ENCODE measurements around the gene TMX1. TPM values are rescaled to one million over a fixed set of nuclear protein-coding genes. Genes with fewer than 3 reads are reported as not detected.

The TMX1 gene
- total RNA-seq (2021; ENCODE audit: unreplicated experiment) = 46.2 TPM
- 21.2 and 23.6 TPM in 2 replicates for polyA plus RNA-seq (2012)
- Bru-seq, nascent RNA = percentile 92 among the genes with signal in this experiment
- BruChase-seq, experiment 1, labeled RNA remaining after a 6-hour chase = percentile 97 among the genes with signal in this experiment
- percentile 95 among the genes with signal in this experiment for BruChase-seq, experiment 2, labeled RNA remaining after a 2-hour chase
- long read RNA-seq, transcript TMX1-201 (8 exons, 3,995 nt) = major isoform, 202 of 213 reads
- long read RNA-seq, partial matches to known transcripts = 5 of 213 reads
- long read RNA-seq, other reads (novel, unspliced or antisense) = 6 of 213 reads

- Histone ChIP-seq H2AFZ (ENCODE audit: low read depth, low read length, poor library complexity, severe bottlenecking) (peak within 1 kb of the TSS; percentile 94), H3K9me2 (ENCODE audit: insufficient read depth) (no peaks in the 10 kb centered on the region), H3K9me3 (ENCODE audit: control insufficient read depth in 1 of 2, insufficient read depth in 1 of 2, low read depth in 1 of 2, low read length in 2 of 2) (no peaks in the 10 kb centered on the region), H3K4me1 (ENCODE audit: control insufficient read depth in 1 of 2, insufficient read depth in 2 of 2, low read length in 2 of 2) (peaks cover 7 to 13% of the 10 kb centered on the region in 2 experiments; a peak in 3 of 4 replicates), H3K27ac (ENCODE audit: low read depth, low read length) (peak within 1 kb of the TSS; percentile 68), H3K9ac (ENCODE audit: low read length) (peak within 1 kb of the TSS; percentile 91), H3K4me3 (replicated peaks in 1 of 2; ENCODE audit: low read depth in 1 of 2, low read length in 2 of 2) (peak within 1 kb of the TSS; percentile 79 to 87), H3K4me2 (ENCODE audit: low read length) (peak within 1 kb of the TSS; percentile 79), H3K36me3 (ENCODE audit: control insufficient read depth in 1 of 2, insufficient read depth in 2 of 2, low read length in 2 of 2) (peaks cover 0 to 3% of the 10 kb centered on the region in 2 experiments; a peak in 1 of 4 replicates), H3K79me2 (ENCODE audit: insufficient read depth, low read length) (peaks cover 51% of the 10 kb centered on the region), H4K20me1 (ENCODE audit: insufficient read depth) (no peaks in the 10 kb centered on the region), H3K27me3 (ENCODE audit: insufficient read depth, low read length) (no peaks in the 10 kb centered on the region)
- intact Hi-C loops (cut with micrococcal nuclease) = no loop called here
- peak; percentile 95 for ATAC-seq
- CTCF ChIA-PET = interaction anchor here (0.6 kb wide), 1 partner anchor 23 kb away, joined by 3 read pairs; no protein-coding TSS in a partner anchor
- RAD21 ChIA-PET (ENCODE audit: low non-redundant PET in 1 of 2, low total read pairs in 2 of 2, uncharacterized antibody in 2 of 2, unreplicated experiment in 2 of 2) = no interaction called here
- BruUV-seq (replicated peaks) = no TSS peak
- peak; percentile 97 for DNase-seq (ENCODE audit: low read depth, low spot score)
- TF ChIP-seq SIN3A (IDR thresholded peaks at IDR 0.05; ENCODE audit: low read depth) (0 out of 2 replicates have a peak, but pooled peaks have one; percentile 11), CBX3 (IDR thresholded peaks at IDR 0.05; ENCODE audit: low read depth) (no peak), MAX (IDR thresholded peaks at IDR 0.05) (peak; percentile 39; the same call in 1 of the 2 replicates), JUND (IDR thresholded peaks at IDR 0.05) (no peak), FOSL1 (IDR thresholded peaks at IDR 0.05; ENCODE audit: low read depth) (no peak), YY1 (IDR thresholded peaks at IDR 0.05; ENCODE audit: extremely low read depth, insufficient replicate concordance, low read depth, low read length) (peak; percentile 85), ELF1 (IDR thresholded peaks at IDR 0.05; ENCODE audit: borderline replicate concordance, low read depth) (peak; percentile 83), SRF (IDR thresholded peaks at IDR 0.05; ENCODE audit: low read depth) (no peak), POLR2A (IDR thresholded peaks at IDR 0.05; ENCODE audit: borderline replicate concordance, extremely low read depth, insufficient read depth, insufficient read length) (peak; percentile 92), EZH2 (IDR thresholded peaks at IDR 0.05) (no peak), SP1 (IDR thresholded peaks at IDR 0.05; ENCODE audit: low read depth) (no peak), POLR2AphosphoS5 (IDR thresholded peaks at IDR 0.05; ENCODE audit: low read depth, low read length) (peak; percentile 97)
- TF ChIP-seq, protein P1, sequence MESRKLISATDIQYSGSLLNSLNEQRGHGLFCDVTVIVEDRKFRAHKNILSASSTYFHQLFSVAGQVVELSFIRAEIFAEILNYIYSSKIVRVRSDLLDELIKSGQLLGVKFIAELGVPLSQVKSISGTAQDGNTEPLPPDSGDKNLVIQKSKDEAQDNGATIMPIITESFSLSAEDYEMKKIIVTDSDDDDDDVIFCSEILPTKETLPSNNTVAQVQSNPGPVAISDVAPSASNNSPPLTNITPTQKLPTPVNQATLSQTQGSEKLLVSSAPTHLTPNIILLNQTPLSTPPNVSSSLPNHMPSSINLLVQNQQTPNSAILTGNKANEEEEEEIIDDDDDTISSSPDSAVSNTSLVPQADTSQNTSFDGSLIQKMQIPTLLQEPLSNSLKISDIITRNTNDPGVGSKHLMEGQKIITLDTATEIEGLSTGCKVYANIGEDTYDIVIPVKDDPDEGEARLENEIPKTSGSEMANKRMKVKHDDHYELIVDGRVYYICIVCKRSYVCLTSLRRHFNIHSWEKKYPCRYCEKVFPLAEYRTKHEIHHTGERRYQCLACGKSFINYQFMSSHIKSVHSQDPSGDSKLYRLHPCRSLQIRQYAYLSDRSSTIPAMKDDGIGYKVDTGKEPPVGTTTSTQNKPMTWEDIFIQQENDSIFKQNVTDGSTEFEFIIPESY (IDR thresholded peaks at IDR 0.05; ENCODE audit: extremely low read depth, insufficient replicate concordance, low read length) = no peak
- POLR2A ChIA-PET = no interaction called here
Measured at GRCh38 chr14:51239813-51240803, at the start of gene TMX1. TMX1 (plus strand) TSS chr14:51240247; CDS start chr14:51240293, 46 bp downstream.
